ELR (cell line): Measurements from ENCODE around the gene ZNF444.
"Not testable (repeated sequence)": the region's sequence is repeated elsewhere in the genome, so short reads cannot be mapped to it uniquely, and the experiment has no call there.

Source experiments
- DNase-seq: peaks from one replicate; pipeline ENCODE4 v3.0.0-alpha.2; 2015; ENCODE audit warnings: low read depth

The ZNF444 gene

DNA sequence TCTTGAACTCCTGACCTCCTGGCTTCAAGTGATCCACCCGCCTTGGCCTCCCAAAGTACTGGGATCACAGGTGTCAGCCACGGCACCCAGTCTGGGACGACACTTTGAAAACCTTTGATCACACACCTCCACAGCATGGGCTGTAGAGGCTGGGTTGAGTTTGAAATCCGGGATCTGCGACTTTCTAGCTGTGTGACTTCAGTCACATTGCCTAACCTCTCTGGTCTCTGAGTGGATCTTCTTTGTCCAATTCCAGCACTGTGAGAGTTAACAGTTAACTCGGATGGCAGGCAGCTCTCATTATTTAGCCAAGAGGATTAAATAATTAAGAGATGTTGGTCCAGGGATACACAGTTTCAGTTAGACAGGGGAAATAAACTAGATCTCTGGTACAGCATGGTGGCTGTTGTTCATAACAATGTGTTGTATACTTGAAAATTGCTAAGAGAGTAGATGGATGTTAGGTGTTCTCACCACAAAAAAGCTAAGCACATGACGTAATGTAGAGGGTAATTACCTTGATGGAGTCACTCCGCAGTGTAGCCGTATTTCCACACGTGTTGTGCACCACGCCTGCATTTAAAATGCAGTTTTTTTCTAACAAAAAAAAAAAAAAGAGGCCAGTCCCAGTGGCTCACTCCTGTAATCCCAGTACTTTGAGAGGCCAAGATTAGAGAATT lies 36.6 kb downstream of the ZNF444 start:
- DNase-seq = no peak

- no peak for DNase-seq
These were observed 48.7 kb downstream of the ZNF444 start for GRCh38 chr19:56189785-56190184.

DNA sequence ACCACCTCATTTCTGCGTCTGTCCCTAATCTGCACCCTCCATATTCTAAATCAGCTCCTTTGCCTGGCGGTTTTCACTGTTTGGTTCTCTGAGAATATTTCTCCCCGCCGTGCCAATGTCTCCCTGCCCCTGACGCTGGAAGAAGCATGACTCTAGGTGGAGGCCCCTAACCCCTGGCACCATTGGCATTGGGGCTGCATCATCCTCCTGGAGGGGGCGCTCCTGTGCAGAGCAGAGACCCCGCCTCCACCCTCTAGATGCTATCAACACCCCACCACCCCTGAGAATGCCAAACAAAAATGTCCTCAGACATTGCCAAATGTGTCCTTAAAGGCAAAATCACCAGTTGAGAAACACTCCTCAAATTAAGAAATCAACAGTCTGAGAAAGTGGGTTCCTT lies 50.0 kb downstream of the ZNF444 start:
- DNase-seq = no peak

- DNase-seq = no peak
These were observed 50.6 kb downstream of the ZNF444 start for GRCh38 chr19:56191711-56192110.

- no peak for DNase-seq
These were observed 53.0 kb downstream of the ZNF444 start for GRCh38 chr19:56193981-56194640.

DNA sequence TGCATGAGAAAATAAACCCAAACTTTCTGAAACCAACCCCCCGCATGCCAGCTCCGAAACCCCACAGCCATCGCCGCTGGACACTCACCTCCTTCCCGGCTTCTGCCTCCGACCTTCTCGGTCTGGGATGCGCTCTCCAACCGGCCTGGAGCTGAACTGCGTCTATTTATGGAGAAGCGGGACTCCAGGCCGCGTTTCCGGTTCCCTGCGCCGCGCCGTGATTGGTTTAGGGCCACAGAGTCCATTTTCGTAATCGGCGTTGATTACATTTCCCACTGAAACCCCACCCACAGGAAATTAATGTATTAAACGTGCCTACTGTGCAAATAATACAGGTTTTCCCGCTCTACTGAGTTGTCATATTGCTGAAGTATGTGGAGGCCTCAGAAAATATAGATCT lies 56.6 kb downstream of the ZNF444 start, which contains the start of gene ZSCAN5B:
TSS of gene ZSCAN5B (minus strand) at position 138 of the 400 bp plus-strand sequence. CDS start 4,731 bp downstream, outside the sequence.
- DNase-seq = not testable (repeated sequence)

DNA sequence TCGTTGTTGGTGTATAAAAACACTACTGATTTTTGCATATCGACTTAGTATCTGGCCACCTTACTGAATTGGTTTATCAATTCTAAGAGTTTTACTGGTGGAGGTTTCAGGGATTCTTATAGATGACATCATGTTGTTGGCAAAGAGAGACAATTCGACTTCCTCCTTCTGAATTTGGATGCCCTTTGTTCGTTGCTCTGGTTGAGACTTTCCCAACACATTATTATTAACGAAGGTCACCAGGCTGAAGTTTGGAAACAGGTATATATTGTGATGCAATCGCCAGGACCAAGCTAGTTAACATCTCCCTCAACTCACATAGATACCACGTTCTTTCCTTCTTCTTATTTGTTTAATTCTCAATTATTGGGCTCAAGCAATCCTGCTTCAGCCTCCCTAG lies 58.6 kb downstream of the ZNF444 start:
- DNase-seq = no peak

- no peak for DNase-seq
These were observed 60.9 kb downstream of the ZNF444 start, which contains the start of gene ZSCAN5C for GRCh38 chr19:56201973-56202372. TSS of gene ZSCAN5C (plus strand) at chr19:56202273. CDS start at chr19:56205914, 3,641 bp downstream.

DNA sequence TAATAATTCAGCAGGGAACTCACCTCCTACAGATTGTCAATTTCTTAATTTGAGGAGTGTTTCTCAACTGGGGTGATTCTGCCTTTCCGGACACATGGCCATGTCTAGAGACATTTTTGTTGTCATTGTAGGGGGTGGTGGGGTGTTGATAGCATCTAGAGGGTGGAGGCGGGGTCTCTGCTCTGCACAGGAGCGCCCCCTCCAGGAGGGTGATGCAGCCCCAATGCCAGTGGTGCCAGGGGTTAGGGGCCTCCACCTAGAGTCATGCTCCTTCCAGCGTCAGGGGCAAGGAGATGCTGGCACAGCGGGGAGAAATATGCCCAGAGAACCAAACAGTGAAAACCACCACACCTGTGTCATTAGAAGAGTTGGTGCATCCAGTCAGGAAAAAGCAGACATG lies 66.5 kb downstream of the ZNF444 start:
- not testable (repeated sequence) for DNase-seq

DNA sequence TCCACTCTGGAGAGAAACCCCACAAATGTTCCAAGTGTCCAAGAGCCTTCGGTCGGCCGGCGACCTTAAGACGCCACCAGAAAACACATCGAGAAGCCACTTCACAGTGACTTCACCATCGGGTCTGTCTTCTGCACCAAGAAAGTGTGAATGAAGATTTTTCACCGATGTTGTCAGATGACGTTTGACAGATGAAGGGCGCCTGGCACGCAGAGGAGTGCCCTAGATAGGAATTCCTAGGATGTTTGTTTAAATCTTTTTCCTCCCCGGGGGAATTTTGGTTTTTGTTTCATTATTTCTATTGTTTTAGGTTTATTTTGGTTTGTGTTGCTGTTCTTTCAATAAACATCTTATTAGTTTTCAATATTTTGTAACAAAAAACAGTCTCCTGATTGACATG lies 68.0 kb downstream of the ZNF444 start:
- no peak for DNase-seq

DNA sequence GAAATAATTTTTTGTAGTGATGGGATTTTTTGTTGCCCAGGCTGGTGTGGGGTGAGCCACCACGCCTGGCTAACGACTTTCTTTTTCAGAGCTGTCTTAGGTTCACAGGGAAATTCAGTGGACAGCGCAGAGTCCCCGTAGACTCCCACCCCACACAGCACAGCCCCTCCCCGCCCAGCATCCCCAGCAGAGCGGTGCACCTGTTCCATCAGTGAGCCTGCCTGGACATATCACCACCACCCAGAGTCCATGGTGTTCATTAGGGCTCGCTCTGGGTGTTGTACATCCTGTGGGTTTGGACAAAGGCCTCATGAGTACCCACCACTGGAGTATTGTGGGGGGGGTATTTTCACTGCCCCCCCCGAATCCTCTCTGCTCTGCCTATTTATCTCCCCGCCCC lies 68.9 kb downstream of the ZNF444 start:
- not testable (repeated sequence) for DNase-seq
